Esophagus mucosa (tissue), 1 donor: Measurements from ENCODE around the gene GRAMD1A. TPM values are rescaled to one million over a fixed set of nuclear protein-coding genes. Genes with fewer than 3 reads are reported as not detected.
"Not testable (repeated sequence)": the region's sequence is repeated elsewhere in the genome, so short reads cannot be mapped to it uniquely, and the experiment has no call there.

Source experiments
- ATAC-seq: fragments of 200-7000 bp; cut with Tn5 transposase; one replicate; pipeline ENCODE4 v1.9.1; 2020
- total RNA-seq: library from RNA; stranded (reverse); gene quantifications from one replicate; pipeline ENCODE4 v1.2.4, GENCODE V29; 2023
- donor health status: DM: yes; HTN: yes; CAD: no.

The GRAMD1A gene
- total RNA-seq, 1 donor from 2014 or later, result 11.8 TPM

- no peak for ATAC-seq
These were observed 20.1 kb upstream of the GRAMD1A start for GRCh38 chr19:34979819-34980640.

- no peak for ATAC-seq
These were observed 17.8 kb upstream of the GRAMD1A start for GRCh38 chr19:34982275-34982674.

- no peak for ATAC-seq
These were observed 16.3 kb upstream of the GRAMD1A start for GRCh38 chr19:34983786-34984185.

- ATAC-seq, result no peak
These were observed 15.8 kb upstream of the GRAMD1A start for GRCh38 chr19:34984287-34984686.

- ATAC-seq, result peak; percentile 52
These were observed 14.7 kb upstream of the GRAMD1A start for GRCh38 chr19:34985249-34986022.

GRCh38 chr19:34988119-34988518, 12.0 kb upstream of the GRAMD1A start:
- no peak for ATAC-seq

- no peak for ATAC-seq
These were observed 10.8 kb upstream of the GRAMD1A start for GRCh38 chr19:34989298-34989697.

- ATAC-seq, result no peak
These were observed 9.4 kb upstream of the GRAMD1A start for GRCh38 chr19:34990578-34991192.

GRCh38 chr19:34991542-34992333, 8.4 kb upstream of the GRAMD1A start:
- ATAC-seq, result no peak

GRCh38 chr19:34992582-34992981, 7.5 kb upstream of the GRAMD1A start:
- not testable (repeated sequence) for ATAC-seq

GRCh38 chr19:34994286-34994642, 5.9 kb upstream of the GRAMD1A start:
- peak; percentile 9 for ATAC-seq

- peak; percentile 23 for ATAC-seq
These were observed 5.2 kb upstream of the GRAMD1A start for GRCh38 chr19:34994643-34995541.

- no peak for ATAC-seq
These were observed 4.6 kb upstream of the GRAMD1A start for GRCh38 chr19:34995551-34995950.

GRCh38 chr19:34997071-34997617, 3.0 kb upstream of the GRAMD1A start:
- no peak for ATAC-seq

- not testable (repeated sequence) for ATAC-seq
These were observed 1.9 kb upstream of the GRAMD1A start for GRCh38 chr19:34998224-34998623.

GRCh38 chr19:34998777-34999497, 1.2 kb upstream of the GRAMD1A start:
- ATAC-seq, result no peak

- ATAC-seq, result no peak
These were observed 169 bp downstream of the GRAMD1A start for GRCh38 chr19:35000338-35000646.

GRCh38 chr19:35000647-35001501, 751 bp downstream of the GRAMD1A start:
- peak; percentile 7 for ATAC-seq

GRCh38 chr19:35002037-35002535, 2.0 kb downstream of the GRAMD1A start:
- ATAC-seq, result no peak
